ENCODE data around the gene PAK1IP1. TPM values are rescaled to one million over a fixed set of nuclear protein-coding genes. Genes with fewer than 3 reads are reported as not detected.

PAK1IP1 gene
- total RNA-seq, 6 experiments from 2014 or later = 3.4 to 9.1 (median 6.5) TPM

DNA sequence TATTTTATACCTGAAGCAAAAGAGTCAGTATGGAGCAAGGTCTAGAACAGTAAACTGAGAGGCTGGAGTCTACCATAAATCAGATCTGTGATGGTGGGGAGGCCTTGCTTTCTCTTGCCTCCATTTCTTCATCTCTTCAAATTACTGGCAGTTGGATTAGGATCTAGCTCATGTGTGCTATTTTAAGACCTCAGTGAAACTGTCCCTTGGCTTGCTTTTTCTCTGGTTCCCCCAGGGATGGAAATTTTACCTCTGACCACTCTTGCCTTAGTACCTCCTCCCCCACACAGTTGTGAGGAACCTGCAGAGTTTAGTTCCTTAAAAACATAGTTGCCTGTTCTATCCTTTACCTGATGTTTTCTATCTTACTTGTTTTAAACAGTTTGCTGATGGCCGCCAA, 61.3 kb downstream of the PAK1IP1 start:
- 100% methylated on average over 1 of the region's 1 CpG for WGBS (ENCODE audit: insufficient coverage, low coverage, low lambda C conversion rate, missing lambda C conversion rate)
- no peak for ATAC-seq
- intact Hi-C loops (cut with DNase I) = no loop called here
- TF ChIP-seq, protein P1, sequence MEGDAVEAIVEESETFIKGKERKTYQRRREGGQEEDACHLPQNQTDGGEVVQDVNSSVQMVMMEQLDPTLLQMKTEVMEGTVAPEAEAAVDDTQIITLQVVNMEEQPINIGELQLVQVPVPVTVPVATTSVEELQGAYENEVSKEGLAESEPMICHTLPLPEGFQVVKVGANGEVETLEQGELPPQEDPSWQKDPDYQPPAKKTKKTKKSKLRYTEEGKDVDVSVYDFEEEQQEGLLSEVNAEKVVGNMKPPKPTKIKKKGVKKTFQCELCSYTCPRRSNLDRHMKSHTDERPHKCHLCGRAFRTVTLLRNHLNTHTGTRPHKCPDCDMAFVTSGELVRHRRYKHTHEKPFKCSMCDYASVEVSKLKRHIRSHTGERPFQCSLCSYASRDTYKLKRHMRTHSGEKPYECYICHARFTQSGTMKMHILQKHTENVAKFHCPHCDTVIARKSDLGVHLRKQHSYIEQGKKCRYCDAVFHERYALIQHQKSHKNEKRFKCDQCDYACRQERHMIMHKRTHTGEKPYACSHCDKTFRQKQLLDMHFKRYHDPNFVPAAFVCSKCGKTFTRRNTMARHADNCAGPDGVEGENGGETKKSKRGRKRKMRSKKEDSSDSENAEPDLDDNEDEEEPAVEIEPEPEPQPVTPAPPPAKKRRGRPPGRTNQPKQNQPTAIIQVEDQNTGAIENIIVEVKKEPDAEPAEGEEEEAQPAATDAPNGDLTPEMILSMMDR (IDR thresholded peaks at IDR 0.05) = no peak
- TF ChIP-seq POLR2A (IDR thresholded peaks at IDR 0.05) = no peak
- Histone ChIP-seq H3K27me3 (no peaks in the 10 kb centered on the region), H3K4me3 (no peak overlapping the region), H3K36me3 (peaks cover 0 to 27% (median 12%) of the 10 kb centered on the region in 4 donors), H3K9me3 (no peaks in the 10 kb centered on the region), H3K4me1 (no peaks in the 10 kb centered on the region), H3K27ac (no peak overlapping the region)
- no peak for DNase-seq

Small RNA genes within 50 kb of the gene (small RNA-seq; reads per million reads assigned to genes)
- gene RF00019 (0 reads per million in 2 experiments), gene RNA5SP203 (0 to 0.13 reads per million in 2 experiments)

Other genes starting within 250 kb of the PAK1IP1 start
- 10 to 100 TPM in 2 of 6 experiments, 1 to 10 TPM in 4; 6.6 to 10.5 (median 9.3) TPM for gene GCNT2, start 173.6 kb upstream of the PAK1IP1 start, total RNA-seq
- 1 to 10 TPM in 1 of 6 experiments, under 1 TPM in 1, not detected in 4; 0.75 to 1.2 TPM for gene C6orf52, start 356 bp upstream of the PAK1IP1 start, total RNA-seq
- 10 to 100 TPM; 45.6 to 72.1 (median 54.0) TPM for gene TMEM14C, start 28.1 kb downstream of the PAK1IP1 start, total RNA-seq
- gene TMEM14B, start 52.8 kb downstream of the PAK1IP1 start, total RNA-seq = 10 to 100 TPM; 32.6 to 49.8 (median 43.5) TPM
- under 1 TPM in 3 of 6 experiments, not detected in 3; 0.12 to 0.18 (median 0.15) TPM for gene MAK, start 143.6 kb downstream of the PAK1IP1 start, total RNA-seq
- not detected for gene GCM2, start 187.1 kb downstream of the PAK1IP1 start, total RNA-seq
- under 1 TPM in 1 of 6 experiments, not detected in 5; 0.20 TPM for gene SYCP2L, start 192.1 kb downstream of the PAK1IP1 start, total RNA-seq

Measured in right lobe of liver (tissue), 6 donors.